ENCODE data around the gene MBOAT1.
"Not testable (repeated sequence)": the region's sequence is repeated elsewhere in the genome, so short reads cannot be mapped to it uniquely, and the experiment has no call there.

The MBOAT1 gene

GRCh38 chr6:20212392-20213111 is at the start of gene MBOAT1:
Gene MBOAT1 (minus strand): TSS chr6:20212469. CDS start chr6:20212234, 235 bp downstream.
- DNase-seq: peak; percentile 98

GRCh38 chr6:20261685-20262084 is 49.4 kb upstream of the MBOAT1 start:
- no peak for DNase-seq

- DNase-seq: no peak
These were observed 48.1 kb upstream of the MBOAT1 start for GRCh38 chr6:20260360-20260759.

GRCh38 chr6:20259316-20260049 is 47.2 kb upstream of the MBOAT1 start:
- DNase-seq: no peak

DNA sequence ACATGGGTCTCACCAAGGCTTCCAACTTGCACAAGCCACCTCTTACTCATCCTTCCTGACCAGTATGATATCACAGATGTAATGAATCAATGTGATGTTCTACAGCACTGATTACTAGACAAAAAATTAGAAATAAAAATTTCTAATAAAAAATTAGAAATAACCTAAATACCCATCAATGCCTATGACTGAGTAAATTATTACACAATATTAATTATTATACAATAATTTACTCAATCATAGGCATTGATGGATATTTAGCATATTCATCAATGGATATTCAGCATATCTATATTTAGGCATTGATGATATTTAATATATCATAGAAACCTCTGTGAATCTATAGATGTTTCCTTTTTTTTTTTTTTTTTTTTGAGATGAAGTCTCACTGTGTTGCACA is 43.2 kb upstream of the MBOAT1 start:
- no peak for DNase-seq

DNA sequence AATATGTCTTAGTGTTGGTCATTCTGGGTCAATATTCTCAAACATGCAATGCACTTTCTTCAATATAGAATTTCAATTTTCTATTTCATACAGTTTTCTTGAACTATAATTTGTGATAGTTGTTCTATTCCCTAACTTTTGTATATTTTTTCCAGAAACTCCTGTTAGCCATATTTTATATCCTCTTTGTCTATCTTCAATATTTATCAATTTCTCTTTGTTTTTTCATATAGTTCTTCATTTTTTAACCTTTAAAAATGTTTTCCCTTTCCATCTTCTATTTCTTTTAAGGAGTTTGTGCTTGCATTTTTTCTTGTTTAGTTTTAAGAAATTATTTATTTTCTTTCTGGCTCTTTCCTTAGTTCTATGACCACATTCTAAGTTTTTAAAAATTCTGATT is 42.0 kb upstream of the MBOAT1 start:
- no peak for DNase-seq

DNA sequence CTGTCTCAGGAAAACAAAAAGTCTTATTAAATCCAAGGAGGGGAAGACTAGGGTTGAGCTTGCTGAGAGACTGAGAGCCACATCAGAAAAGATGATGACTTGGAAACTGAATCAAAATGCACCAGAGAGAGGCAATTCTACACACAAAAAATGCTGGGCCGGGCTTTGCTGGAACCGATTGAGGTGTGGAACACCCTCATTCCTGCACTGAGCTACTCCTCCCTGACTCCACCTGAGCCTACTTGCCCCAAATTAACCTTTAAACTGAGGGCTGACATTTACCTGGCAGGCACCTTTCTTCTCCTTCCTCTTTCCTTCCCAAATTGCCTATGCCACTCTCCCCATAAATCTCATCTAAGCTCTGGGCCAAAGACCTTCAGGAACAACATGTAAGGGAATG is 40.8 kb upstream of the MBOAT1 start:
- no peak for DNase-seq

DNA sequence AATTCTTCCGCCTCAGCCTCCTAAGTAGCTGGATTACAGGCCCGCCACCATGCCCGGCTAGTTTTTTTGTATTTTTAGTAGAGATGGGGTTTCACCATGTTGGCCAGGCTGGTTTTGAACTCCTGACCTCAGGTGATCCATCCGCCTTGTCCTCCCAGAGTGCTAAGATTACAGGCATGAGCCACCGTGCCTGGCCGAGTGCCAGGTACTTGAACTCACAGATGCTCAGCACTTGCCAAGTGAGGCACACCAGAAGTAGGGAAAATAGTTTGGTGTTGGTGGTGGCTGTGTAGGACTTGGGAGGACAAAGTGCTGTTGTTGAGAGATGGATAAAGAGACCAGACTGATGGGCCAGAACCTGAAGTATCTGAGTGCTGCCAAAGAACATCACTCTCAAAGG is 40.0 kb upstream of the MBOAT1 start:
- DNase-seq: peak; percentile 61

DNA sequence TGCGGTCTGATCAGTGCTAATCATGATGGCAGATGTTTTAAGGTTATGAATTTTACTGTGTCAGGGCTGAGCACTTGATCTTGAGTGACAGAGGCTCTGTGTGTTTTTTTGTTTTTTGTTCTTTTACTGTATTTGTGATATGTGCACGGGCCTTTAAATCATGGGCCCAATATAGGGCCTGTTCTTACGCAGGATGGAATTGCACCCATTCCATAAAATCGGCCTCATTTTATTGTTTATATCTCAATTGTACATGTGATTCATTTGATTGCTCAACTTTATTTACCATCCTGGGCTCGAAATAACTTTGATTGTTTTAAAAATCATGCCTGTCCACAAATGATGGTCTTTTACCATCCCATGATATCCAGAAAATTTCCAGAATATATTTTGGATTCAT is 39.3 kb upstream of the MBOAT1 start:
- no peak for DNase-seq

DNA sequence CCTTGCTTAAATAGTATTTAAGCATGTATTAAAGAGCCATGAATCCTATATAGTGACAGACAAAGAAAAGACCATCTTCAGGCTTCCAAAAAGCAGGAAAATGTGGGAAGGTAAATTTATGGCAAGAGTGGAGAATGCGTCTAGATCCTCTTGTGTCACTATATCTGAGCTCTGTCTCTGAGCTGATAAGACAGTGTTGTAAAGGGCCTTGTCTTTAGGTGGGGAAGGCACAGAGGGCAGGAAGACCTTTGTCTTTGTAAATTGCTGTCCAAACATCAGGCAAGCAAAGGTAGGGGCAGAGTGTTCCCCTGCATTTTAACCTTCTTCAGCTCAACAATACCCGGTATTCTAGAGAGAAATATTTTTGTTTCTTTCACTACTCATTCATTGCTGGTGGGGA is 33.9 kb upstream of the MBOAT1 start:
- DNase-seq: no peak

- DNase-seq: not testable (repeated sequence)
These were observed 32.8 kb upstream of the MBOAT1 start for GRCh38 chr6:20244807-20245681.

DNA sequence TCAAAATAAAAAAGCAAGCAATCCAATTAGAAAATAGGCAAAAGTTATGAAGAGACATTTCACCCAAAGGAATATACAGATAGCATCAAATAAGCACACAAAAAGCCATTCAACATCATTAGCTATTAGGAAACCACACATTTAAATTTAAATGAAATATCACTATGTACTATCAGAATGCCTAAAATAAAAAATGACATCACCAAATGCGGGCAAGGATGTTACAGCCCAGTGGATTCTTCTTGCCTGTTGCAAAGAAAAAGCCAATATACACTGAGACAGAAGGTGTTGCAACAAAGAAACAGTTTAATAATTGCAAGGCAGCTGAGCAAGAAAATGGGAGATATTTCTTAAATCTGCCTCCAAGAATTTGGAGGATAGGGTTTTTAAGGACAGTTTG is 31.0 kb upstream of the MBOAT1 start:
- DNase-seq: no peak

GRCh38 chr6:20242397-20242796 is 30.1 kb upstream of the MBOAT1 start:
- DNase-seq: no peak

GRCh38 chr6:20241102-20241501 is 28.8 kb upstream of the MBOAT1 start:
- no peak for DNase-seq

GRCh38 chr6:20238688-20239587 is 26.7 kb upstream of the MBOAT1 start:
- no peak for DNase-seq

DNA sequence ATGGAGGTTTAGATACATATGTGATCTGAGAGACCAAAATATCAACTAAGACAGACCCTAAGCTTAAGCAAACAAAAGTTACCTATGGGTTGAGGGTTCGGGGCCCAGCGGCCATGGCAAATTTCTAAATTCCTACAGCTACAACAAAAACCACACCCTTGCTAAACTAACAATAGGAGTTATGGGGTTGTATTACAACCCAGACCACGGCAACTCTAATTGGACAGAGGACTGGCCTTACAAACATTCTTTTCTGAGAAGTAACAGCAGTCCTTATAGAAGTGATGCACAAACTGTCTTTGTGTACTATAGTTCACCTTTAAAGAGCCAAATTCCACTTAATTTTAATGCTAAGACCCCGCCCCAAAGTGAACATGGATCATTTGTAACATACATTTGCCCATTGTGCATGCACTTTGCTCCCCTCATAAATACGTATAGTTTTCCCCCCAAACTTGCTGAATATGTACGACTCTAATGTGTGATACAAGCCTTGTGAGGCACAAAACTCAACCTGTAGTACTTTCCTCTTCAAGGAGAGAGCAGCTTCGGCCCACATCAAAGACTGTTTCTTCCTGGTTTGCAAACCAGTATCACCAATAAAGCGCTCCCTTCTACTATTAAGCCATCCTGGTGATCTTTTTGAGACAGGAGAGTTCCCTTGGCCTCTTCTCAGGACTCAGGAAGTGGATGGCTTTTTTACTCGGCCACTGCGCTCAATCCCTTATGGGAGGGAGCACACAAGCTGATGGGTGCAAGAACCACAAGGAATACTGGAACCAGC is 25.6 kb upstream of the MBOAT1 start:
- no peak for DNase-seq

- no peak for DNase-seq
These were observed 24.8 kb upstream of the MBOAT1 start for GRCh38 chr6:20236909-20237600.

GRCh38 chr6:20236344-20236743 is 24.1 kb upstream of the MBOAT1 start:
- DNase-seq: no peak

DNA sequence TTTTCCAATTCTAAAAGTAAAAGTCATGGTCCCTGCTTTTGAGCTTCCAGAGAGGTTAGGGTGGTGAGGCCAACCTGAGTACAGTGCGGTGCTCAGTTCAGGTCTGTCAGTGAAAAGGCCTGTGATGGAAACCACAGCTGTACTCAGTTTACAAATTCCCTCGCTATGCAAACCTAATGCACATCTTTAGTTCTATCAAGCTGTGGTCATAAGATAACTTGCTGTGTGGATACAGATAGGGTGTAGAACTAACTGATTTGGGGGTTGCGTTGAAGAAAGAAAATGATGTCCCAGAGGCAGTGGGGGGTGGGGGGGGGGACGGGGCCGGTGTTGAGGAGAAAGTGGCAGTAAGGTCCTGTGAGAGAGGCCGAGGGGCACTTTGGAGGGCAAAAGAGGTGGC is 22.8 kb upstream of the MBOAT1 start:
- DNase-seq: no peak

DNA sequence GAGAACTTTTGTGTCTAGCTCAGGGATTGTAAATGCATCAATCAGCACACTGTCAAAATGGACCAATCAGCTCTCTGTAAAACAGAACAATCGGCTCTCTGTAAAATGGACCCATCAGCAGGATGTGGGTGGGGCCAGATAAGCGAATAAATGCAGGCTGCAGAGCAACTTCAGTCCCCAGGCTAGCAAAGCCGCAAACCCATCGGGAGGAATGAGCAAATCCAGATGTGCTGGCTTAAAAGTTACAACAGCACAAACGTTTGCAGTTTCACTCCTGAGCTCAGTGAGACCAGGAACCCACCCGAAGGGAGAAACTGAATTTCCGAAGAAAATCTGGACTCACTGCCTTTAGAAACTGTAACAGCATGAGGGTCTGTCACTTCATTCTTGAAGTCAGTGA is 21.9 kb upstream of the MBOAT1 start:
- DNase-seq: no peak

All from NCI-H2029 (cell line).